Body of pancreas (tissue), 4 donors: Measurements from ENCODE around the gene GNAI1. TPM values are rescaled to one million over a fixed set of nuclear protein-coding genes. Genes with fewer than 3 reads are reported as not detected.

Source experiments
- ATAC-seq: fragments of 150-250 bp; one replicate; pipeline ENCODE4 v1.9.1; 2016
- DNase-seq, 4 donors: peaks; one replicate each; pipeline ENCODE4 v3.0.0-alpha.2; 2019
- H3K27ac ChIP-seq, 4 donors: fragments of 200-600 bp; sonication (generic); 1 replicate in 3 of 4; 2 replicates in 1 of 4; pipeline versions ENCODE4 v1.5.1 to v1.6.1; 2016 to 2019; ENCODE audit warnings: mild to moderate bottlenecking in 1 of 4, mixed read lengths in 1 of 4, moderate library complexity in 1 of 4
- H3K27me3 ChIP-seq, 2 donors: fragments of 200-600 bp; sonication (generic); one replicate each; pipeline ENCODE4 v1.6.0; 2016; ENCODE audit warnings: mild to moderate bottlenecking in 1 of 2
- H3K36me3 ChIP-seq, 2 donors: fragments of 200-600 bp; sonication (generic); replicated peaks in 1 of 2; 2 replicates each; pipeline ENCODE4 v1.5.1; 2016; ENCODE audit warnings: low read depth in 2 of 2; ENCODE audit not compliant: insufficient read depth in 1 of 2
- H3K4me1 ChIP-seq: fragments of 200-600 bp; sonication (generic); one replicate; pipeline ENCODE4 v1.6.0; 2016
- H3K4me3 ChIP-seq, 2 donors: fragments of 200-600 bp; sonication (generic); 1 replicate in 1 of 2; 2 replicates in 1 of 2; pipeline ENCODE4 v1.5.1; 2016 to 2019
- H3K9me3 ChIP-seq, 3 donors: fragments of 200-600 bp; sonication (generic); 1 replicate in 2 of 3; 2 replicates in 1 of 3; pipeline ENCODE4 v1.5.1; 2016
- POLR2A ChIP-seq, 3 donors: fragments of 450-650 bp; IDR thresholded peaks; one replicate each; pipeline ENCODE4 v1.6.1; 2016; ENCODE audit warnings: antibody characterized with exemption in 3 of 3, mild to moderate bottlenecking in 2 of 3
- WGBS, 2 donors: methylation state at CpG; one replicate each; pipeline ENCODE4 v1.1.5; 2017; 5-methylcytosine and 5-hydroxymethylcytosine counted together
- intact Hi-C: fragments of 100-400 bp; cut with DNase I; formaldehyde crosslinking; loops from one replicate; pipeline ENCODE4 v1.15.1; 2023
- total RNA-seq, 2 donors: library from RNA; depleted of rRNA; stranded (reverse); fragments of >200 nt; gene quantifications; one replicate each; pipeline ENCODE4 v1.1.0, GENCODE V29; 2016
- TF ChIP-seq, protein P1 (sequence below), 7 experiments: fragments of 450-650 bp in 4 of 7; fragments of 200-600 bp in 3 of 7; sonication (generic) in 3 of 7; IDR thresholded peaks; one replicate each; pipeline ENCODE4 v1.5.1; 2016 to 2019; ENCODE audit warnings: antibody characterized with exemption in 7 of 7

Gene GNAI1
- total RNA-seq, 2 donors from 2014 or later: 9.1 to 16.5 TPM

DNA sequence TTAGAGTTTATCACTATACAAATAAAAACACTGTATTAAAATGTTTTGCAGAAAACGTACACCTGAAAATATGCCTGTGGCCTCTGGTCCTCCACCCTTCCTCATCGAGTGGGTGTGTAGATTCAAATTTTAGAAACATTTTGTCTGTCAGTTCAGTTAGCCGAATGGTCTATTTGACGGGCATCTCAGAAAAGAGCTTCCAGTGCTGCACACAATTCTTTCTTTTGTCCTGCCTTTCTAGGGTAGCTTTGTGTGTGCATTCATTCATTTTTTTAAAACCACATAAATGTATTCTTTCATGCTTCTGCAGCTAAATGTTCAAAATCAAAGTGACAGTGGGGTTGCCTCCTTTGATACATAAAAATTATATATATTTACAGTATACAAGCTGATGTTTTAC lies 46.8 kb downstream of the GNAI1 start:
- 72 to 78% methylated on average over 4 of the region's 4 CpGs for WGBS, 2 donors
- no peak overlapping the region for H3K4me3 ChIP-seq
- ATAC-seq (no peak), DNase-seq (no peak)
- H3K9me3 ChIP-seq: no peaks in the 10 kb centered on the region
- no peaks in the 10 kb centered on the region for H3K27me3 ChIP-seq
- intact Hi-C loops: no loop called here
- peaks cover under 1% of the 10 kb centered on the region for H3K4me1 ChIP-seq
- H3K36me3 ChIP-seq: no peaks in the 10 kb centered on the region
- no peak for TF ChIP-seq POLR2A (IDR thresholded peaks at IDR 0.05)
- TF ChIP-seq, protein P1, sequence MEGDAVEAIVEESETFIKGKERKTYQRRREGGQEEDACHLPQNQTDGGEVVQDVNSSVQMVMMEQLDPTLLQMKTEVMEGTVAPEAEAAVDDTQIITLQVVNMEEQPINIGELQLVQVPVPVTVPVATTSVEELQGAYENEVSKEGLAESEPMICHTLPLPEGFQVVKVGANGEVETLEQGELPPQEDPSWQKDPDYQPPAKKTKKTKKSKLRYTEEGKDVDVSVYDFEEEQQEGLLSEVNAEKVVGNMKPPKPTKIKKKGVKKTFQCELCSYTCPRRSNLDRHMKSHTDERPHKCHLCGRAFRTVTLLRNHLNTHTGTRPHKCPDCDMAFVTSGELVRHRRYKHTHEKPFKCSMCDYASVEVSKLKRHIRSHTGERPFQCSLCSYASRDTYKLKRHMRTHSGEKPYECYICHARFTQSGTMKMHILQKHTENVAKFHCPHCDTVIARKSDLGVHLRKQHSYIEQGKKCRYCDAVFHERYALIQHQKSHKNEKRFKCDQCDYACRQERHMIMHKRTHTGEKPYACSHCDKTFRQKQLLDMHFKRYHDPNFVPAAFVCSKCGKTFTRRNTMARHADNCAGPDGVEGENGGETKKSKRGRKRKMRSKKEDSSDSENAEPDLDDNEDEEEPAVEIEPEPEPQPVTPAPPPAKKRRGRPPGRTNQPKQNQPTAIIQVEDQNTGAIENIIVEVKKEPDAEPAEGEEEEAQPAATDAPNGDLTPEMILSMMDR (IDR thresholded peaks at IDR 0.05): no peak
- H3K27ac ChIP-seq: no peak overlapping the region

DNA sequence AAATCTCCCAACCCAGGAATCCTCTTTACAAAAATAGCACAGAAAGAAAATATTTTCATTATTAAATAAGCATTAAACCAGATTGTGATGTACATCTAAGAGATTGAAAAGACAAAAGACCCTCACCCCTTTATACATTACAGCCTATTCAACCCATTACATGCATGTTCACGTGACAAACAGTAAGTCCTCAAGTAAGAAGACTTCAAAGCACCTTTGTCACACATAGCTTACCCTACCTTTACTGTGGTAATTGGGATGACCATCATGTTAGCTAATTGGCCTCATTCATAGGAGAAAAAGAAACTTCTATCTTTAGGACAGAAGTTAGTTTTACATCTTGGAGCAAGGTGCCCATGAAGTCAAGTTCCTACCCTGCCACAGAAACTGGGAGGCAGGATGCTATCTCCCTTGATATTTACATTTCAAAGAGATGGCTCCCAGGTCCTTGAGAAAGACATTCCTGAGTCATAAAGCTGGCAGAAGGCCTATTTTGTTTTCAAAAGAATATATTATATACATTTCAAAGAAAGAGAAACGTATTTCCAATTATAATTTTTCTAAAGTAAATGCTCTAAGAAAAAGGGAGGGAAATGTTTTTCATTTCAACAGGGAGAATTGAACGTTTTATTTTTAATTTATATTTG lies 48.1 kb downstream of the GNAI1 start:
- WGBS, 2 donors: 67 to 74% methylated on average over 3 of the region's 3 CpGs
- H3K9me3 ChIP-seq: no peaks in the 10 kb centered on the region
- ATAC-seq (no peak), DNase-seq (no peak)
- peaks cover 12% of the 10 kb centered on the region for H3K4me1 ChIP-seq
- intact Hi-C loops: no loop called here
- H3K4me3 ChIP-seq: no peak overlapping the region
- no peak overlapping the region for H3K27ac ChIP-seq
- H3K36me3 ChIP-seq: no peaks in the 10 kb centered on the region
- TF ChIP-seq POLR2A (IDR thresholded peaks at IDR 0.05): no peak
- TF ChIP-seq, protein P1 (IDR thresholded peaks at IDR 0.05): no peak
- no peaks in the 10 kb centered on the region for H3K27me3 ChIP-seq

DNA sequence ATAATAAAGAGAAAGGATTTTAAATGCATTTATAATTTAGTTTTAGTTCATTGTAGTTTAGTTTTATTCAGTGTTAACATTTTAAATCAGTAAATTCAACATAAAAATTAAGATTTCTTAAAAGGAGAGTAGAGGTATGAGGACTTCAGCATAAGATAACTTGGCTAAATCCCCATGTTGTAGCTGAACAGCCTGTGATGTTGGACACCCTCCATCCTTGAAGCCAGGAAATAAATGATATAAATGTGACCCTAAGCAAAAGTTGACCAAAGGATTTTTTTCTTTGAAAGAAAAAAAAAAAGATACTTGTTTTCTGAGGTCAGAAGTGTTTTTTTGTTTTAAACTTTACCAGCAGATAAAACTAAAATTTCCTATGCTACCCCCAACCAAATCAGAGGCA lies 48.7 kb downstream of the GNAI1 start:
- Histone ChIP-seq H3K4me3 (no peak overlapping the region), H3K36me3 (no peaks in the 10 kb centered on the region), H3K4me1 (peaks cover 12% of the 10 kb centered on the region), H3K27ac (no peak overlapping the region), H3K9me3 (no peaks in the 10 kb centered on the region), H3K27me3 (no peaks in the 10 kb centered on the region)
- intact Hi-C loops: no loop called here
- DNase-seq (no peak), ATAC-seq (no peak)
- no peak for TF ChIP-seq POLR2A (IDR thresholded peaks at IDR 0.05)
- TF ChIP-seq, protein P1 (IDR thresholded peaks at IDR 0.05): no peak

DNA sequence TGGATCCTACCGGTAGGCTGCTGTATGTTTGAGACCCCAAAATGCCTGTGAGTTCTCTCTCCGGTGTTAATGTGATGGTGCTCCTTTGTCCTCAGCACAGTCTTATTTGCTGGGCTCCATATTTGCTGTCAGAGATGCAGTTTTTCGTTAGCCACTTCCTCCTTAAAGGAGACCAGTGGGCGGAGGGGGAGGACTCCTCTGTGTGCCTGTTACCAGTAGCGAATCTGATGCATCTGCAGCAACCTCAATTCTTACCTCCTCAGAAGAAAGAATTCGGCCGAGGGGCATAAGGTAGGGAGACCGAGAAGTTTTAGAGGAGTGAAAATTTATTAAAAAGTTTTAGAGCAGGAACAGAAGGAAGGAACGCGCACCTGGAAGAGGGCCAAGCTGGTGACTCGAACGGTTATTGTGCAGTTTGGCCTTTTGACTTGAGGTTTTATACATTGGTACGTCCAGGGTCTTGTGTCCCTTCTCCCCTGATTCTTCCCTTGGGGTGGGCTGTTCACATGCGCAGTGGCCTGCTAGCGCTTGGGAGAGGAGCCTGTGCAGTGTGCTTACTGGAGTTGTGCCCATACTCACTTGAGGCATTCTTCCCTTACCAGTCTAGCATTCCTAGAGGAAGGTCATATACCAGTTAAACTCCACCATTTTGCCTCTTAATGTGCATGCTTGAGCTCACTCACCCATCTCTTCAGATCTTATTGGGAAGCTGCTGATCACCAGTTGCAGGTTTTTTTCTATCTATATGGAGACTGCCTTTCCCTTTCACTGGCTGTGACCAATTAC lies 49.5 kb downstream of the GNAI1 start:
- H3K4me1 ChIP-seq: peaks cover 12% of the 10 kb centered on the region
- H3K36me3 ChIP-seq: no peaks in the 10 kb centered on the region
- ATAC-seq (no peak), DNase-seq (no peak)
- intact Hi-C loops: no loop called here
- 85 to 88% methylated on average over 15 of the region's 15 CpGs for WGBS, 2 donors
- no peak overlapping the region for H3K27ac ChIP-seq
- no peaks in the 10 kb centered on the region for H3K27me3 ChIP-seq
- no peak for TF ChIP-seq POLR2A (IDR thresholded peaks at IDR 0.05)
- TF ChIP-seq, protein P1 (IDR thresholded peaks at IDR 0.05): no peak
- no peaks in the 10 kb centered on the region for H3K9me3 ChIP-seq
- no peak overlapping the region for H3K4me3 ChIP-seq
